ENCODE measurements around the gene NEDD8.
A peak's percentile ranks its signal among the peaks of the same experiment; 100 is the strongest.
"Not testable (repeated sequence)": the region's sequence is repeated elsewhere in the genome, so short reads cannot be mapped to it uniquely, and the experiment has no call there.

The NEDD8 gene

GRCh38 chr14:24222987-24223386 is 9.2 kb downstream of the NEDD8 start:
- DNase-seq (ENCODE audit: low read depth in 2 of 2), result not testable (repeated sequence)

- no peak for DNase-seq (ENCODE audit: low read depth in 2 of 2)
Measured at GRCh38 chr14:24219521-24219920, 12.6 kb downstream of the NEDD8 start.

DNA sequence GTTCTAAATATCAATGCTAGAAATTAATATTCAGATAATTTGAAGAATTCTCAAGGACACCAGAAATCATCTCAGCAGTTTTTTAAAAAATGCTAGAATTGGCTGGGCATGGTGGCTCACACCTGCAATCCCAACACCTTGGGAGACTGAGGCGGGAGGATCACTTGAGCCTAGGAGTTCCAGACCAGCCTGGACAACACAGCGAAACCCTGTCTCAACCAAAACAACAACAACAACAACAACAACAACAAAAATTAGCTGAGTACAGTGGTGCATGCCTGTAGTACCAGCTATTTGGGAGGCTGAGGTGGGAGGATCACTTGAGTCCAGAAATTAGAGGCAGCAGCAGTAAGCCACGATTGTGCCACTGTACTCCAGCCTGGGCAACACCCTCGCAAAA is 13.1 kb downstream of the NEDD8 start:
- no peak for DNase-seq (ENCODE audit: low read depth in 2 of 2)

- DNase-seq (ENCODE audit: low read depth in 2 of 2), result not testable (repeated sequence)
Measured at GRCh38 chr14:24216876-24217275, 15.3 kb downstream of the NEDD8 start.

- DNase-seq (ENCODE audit: low read depth in 2 of 2), result no peak
Measured at GRCh38 chr14:24216345-24216699, 15.8 kb downstream of the NEDD8 start.

DNA sequence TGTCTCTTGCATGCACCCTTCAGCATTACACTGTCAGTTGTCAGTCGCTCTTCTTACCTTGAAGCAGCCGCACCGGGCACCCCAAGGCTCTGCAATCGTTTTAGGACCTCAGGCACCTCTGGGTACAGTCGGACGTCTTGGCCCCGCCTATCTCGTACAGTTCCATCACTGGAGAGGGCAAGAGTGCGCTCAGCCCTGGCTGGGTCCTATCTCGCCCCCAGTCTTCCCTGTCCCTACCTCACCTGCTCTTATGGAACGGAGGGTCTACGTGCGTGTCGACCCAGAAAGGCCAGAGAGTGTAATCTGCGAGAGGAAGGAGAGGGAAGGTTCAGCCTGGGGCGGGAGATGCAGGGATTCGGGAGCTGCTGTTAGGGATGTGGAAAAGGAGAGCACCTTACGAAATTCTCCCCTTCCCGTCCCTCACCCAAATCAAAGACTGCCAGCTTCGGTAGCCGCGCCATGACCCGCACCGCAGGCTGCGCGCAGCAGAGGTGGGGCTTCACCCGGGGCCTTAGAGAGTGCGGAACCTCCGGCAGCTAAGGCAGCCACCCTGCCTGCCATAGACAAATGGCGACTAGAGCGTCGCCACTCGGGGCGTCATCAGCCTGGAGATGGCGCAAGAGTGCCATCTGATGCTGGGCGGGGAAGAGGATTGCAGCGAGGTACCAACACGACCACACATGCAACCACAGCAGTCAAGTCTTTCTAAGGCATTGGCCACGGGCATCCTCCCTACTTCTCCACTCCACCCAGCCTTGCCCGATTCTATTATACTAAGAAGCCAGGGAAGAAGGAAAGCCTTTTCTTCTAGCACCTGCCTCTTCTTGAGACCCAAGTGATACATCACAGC is 16.4 kb downstream of the NEDD8 start, which contains the start of gene MDP1:
TSS of gene MDP1 (minus strand) at position 572 of the 850 bp plus-strand sequence. CDS start at position 461, 111 bp downstream.
- peak; percentile 69 to 74 for DNase-seq (ENCODE audit: low read depth in 2 of 2)

DNA sequence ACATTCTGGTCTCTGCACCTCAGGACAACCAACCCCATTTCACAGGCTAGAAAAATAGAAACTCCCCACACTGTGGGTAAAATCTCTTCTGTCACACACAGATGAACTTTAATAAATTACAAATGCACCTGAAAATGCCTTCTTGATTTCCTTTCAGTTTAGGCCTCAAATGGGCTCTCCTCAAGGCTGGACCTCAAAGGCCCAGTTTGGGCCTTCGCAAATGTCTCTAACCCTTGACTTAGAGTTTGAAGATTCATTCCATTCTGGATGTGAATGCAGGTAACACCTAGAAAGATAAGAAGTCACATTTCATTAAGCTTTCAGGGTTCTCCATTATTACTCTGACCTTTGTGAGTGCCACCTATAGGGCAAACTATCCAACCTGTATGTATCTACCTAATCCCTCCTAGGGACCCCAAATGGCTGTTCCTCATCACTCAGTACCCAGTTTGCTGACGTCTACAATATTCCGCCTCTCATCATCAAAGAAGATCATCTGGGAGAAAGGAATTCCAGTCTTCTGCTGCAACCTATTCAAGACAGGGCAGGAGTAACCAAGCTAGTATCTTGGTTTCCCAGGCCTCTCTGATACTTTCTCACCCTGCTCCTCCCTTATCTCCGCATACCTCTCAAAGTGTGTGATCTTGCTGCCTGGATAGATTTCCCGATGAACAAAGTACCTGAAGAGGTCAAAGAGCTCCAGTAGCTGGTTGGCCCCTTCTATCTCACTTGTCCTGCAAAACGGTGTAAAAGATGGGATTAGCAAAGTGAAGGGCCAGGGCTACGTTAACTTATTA is 18.1 kb downstream of the NEDD8 start:
- DNase-seq (ENCODE audit: low read depth in 2 of 2), result no peak

DNA sequence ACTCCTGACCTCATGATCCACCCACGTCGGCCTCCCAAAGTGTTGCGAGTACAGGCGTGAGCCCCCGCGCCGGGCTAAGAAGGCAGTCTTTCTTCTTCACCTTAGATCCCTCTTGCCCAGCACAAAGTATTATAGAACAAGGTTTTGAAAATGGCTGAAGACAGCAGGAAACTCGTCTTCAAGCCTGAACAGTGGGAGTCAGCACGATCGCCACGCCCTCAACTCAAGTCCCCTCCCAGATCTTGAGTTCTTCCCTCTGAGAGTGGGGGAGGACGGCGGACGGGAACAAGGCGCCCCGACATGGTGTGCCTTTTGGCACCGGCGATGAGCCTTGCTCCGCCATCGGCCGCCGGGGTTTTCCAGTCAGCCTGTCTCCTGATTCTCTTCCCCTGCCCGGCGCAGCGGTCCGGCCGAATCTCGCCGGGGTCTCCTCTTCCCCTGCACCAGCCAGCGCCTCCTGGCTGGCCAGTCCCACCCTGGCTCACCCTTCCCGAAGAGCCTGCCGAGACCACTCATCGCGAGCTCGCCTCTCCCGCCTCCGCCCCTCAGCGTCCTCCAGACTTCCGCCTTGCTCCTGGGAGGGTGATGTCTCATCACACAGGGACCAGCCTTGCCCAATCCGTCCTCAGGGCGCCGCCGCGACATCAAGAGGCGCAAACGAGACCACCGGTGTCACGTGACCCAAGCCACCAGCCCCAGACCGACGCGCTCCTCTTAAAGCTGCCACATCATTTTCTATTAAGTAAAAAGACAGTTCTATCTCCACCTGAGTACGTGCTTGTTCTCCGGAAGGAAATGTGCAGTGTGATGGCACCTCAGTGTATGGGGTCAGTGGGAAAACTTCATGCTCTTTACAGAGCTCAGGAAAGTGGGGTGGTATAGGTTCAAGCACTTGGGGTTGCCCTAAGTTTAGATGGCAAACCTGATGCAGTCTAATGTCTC is 19.0 kb downstream of the NEDD8 start, which contains the start of gene CHMP4A:
TSS of gene CHMP4A (minus strand) at position 565 of the 942 bp plus-strand sequence. CDS start at position 516, 49 bp downstream.
- peak; percentile 91 to 94 for DNase-seq (ENCODE audit: low read depth in 2 of 2)

- DNase-seq (ENCODE audit: low read depth in 2 of 2), result no peak
Measured at GRCh38 chr14:24211311-24211710, 20.9 kb downstream of the NEDD8 start.

GRCh38 chr14:24207625-24208024 is 24.5 kb downstream of the NEDD8 start:
- DNase-seq (ENCODE audit: low read depth in 2 of 2), result no peak

DNA sequence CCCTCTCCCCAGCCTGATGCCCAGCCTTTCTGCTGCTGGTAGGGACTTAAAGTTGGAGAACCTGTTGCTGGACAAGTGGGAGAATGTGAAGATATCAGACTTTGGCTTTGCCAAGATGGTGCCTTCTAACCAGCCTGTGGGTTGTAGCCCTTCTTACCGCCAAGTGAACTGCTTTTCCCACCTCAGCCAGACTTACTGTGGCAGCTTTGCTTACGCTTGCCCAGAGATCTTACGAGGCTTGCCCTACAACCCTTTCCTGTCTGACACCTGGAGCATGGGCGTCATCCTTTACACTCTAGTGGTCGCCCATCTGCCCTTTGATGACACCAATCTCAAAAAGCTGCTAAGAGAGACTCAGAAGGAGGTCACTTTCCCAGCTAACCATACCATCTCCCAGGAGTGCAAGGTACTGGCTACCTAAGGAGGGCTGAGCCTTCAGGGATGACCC is 25.0 kb downstream of the NEDD8 start:
- no peak for DNase-seq (ENCODE audit: low read depth in 2 of 2)

DNA sequence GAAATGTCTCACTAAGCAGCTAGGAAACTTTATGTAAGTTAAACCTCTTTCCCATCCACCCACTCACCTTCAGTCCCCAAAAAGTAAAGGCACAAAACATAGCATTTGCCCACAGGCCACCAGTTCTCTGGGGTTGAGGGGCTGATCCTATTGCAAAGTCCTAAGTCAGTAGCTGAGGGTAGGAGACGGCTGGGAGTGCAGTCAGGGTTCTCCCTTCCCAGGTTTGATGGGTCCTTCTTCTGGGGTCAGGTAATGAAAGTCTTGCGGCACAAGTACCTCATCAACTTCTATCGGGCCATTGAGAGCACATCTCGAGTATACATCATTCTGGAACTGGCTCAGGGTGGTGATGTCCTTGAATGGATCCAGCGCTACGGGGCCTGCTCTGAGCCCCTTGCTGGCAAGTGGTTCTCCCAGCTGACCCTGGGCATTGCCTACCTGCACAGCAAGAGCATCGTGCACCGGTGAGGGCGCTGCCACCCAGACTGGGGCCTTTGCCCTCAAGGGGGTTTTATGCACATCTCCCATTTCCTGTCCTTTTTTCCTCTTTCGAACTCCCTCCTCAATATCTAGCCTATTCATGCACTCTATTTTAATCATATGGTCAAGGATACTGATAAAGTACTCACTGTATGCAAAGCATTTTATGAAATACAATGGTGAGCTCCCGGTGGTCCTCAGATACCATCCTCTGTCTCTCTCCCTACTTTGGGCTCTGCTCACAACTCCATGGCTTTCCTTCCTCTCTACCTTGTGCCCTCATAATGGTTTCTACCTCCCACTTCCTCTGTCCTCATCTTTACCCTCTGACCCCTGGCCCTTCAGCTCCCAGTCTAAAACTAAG is 25.7 kb downstream of the NEDD8 start:
- DNase-seq (ENCODE audit: low read depth in 2 of 2), result no peak

DNA sequence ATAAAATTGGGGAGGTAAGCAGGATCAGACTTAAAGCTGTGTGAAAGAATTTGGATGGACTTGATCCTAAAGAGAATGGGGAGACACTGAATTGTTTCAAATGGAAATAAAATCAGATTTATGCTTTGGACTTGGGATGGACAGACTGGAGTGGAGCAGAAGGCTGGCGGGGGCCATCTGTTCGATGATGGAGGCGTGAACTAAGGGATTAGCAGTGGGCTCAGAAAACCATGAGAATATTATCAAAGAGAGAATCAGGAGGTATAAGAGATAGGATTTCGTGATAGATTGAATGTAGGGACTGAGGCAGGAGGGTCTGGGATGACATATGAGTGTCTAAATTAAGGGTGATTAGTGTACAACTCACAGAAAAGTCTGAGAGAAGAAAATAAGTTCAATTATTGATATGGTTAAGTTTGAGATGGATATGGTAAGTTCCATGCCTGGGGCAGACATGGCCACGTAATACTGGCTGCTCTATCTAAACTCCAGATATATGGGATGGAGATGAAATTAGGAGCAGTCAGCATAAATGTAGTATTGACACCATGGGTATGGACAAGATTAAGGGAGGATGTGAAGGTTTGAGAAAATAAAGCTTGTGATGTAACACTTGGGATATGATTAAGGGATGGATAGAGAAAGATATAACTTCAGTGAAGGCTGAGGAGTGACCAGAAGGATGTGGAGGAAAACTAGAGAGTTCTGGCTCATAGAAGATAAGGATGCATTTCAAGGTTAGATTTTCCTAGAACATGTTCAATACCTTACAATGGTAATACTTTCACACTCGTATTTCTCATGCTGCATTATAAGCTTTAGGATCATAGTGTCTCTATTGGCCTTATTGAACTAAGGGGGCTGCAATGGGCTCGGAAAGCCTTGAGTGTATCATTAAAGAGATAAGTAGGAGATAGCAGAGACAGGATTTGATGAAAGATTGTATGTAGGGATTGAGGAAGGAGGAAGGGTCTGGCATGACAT is 27.7 kb downstream of the NEDD8 start:
- no peak for DNase-seq (ENCODE audit: low read depth in 2 of 2)

GRCh38 chr14:24203249-24203886 is 28.8 kb downstream of the NEDD8 start:
- DNase-seq (ENCODE audit: low read depth in 2 of 2), result not testable (repeated sequence)

GRCh38 chr14:24202538-24202937 is 29.6 kb downstream of the NEDD8 start:
- not testable (repeated sequence) for DNase-seq (ENCODE audit: low read depth in 2 of 2)

DNA sequence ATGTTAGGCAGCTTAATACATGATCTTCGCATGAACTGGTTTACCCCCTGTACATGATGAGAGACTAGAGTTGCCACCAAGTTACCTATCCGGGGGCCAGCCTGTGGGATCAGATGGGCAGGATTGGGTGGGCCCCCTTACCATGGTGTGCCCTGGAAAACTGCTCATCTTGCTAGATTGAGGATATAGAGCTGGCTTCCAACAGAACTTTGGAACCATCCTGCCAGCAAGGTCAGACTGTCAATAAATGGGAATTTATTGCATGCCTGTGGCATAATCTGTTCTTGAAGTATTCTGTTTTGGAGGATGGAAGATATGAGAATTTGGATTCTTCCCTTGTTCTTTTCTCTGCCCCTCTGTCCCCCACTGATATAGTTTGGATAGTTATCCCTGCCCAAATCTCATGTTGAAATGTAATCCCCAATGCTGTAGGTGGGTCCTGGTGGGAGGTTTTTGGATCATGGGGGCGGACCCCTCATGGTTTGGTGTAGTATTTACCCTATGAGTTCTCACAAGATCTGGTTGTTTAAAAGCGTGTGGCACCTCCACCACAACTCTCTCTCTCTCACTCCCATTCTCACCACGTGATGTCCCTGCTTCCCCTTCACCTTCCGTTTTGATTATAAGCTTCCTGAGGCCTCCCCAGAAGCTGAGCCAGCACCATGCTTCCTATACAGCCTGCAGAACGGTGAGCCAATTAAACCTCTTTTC is 33.2 kb downstream of the NEDD8 start:
- no peak for DNase-seq (ENCODE audit: low read depth in 2 of 2)

DNA sequence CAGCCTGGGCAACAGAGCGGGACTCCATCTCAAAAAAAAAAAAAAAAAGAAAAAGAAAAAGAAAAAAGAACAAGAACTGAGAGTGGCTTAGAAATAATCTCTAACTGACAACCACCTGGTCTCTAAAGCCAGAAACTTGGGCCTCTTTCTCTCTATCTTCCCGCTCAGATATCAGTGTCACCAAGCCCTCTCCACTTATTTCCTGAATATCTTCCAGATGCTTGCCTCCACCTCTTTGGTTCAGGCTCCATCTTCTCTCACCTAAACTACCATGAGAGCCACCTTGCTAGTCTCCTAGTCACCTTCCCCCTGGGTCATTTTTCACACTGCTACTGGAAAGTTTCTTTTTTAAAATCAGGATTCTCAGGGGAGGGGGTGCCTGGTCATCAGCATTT is 35.1 kb downstream of the NEDD8 start:
- DNase-seq (ENCODE audit: low read depth in 2 of 2), result no peak
